Thoracic aorta (tissue), 2 donors: ENCODE measurements around the gene RSBN1L. TPM values are rescaled to one million over a fixed set of nuclear protein-coding genes. Genes with fewer than 3 reads are reported as not detected.

Source experiments
- ATAC-seq: fragments of 150-250 bp; one replicate; pipeline ENCODE4 v1.8.0; 2017; ENCODE audit warnings: low read depth; ENCODE audit not compliant: insufficient number of reproducible peaks, low FRiP score
- DNase-seq: peaks from one replicate; pipeline ENCODE4 v3.0.0-alpha.2; 2020; ENCODE audit warnings: low spot score
- H3K27ac ChIP-seq, 2 donors: fragments of 200-600 bp; sonication (generic); 1 replicate in 1 of 2; 2 replicates in 1 of 2; pipeline ENCODE4 v1.5.1; 2016; ENCODE audit warnings: mild to moderate bottlenecking in 2 of 2, moderate library complexity in 2 of 2
- H3K27me3 ChIP-seq: fragments of 200-600 bp; sonication (generic); replicated peaks from 2 replicates; pipeline ENCODE4 v1.6.0; 2016; ENCODE audit warnings: mild to moderate bottlenecking; ENCODE audit not compliant: insufficient read depth
- H3K36me3 ChIP-seq: fragments of 200-600 bp; sonication (generic); one replicate; pipeline ENCODE4 v1.5.1; 2016
- H3K4me1 ChIP-seq, 2 donors: fragments of 200-600 bp; sonication (generic); 1 replicate in 1 of 2; 2 replicates in 1 of 2; pipeline versions ENCODE4 v1.5.1 to v1.6.0; 2016; ENCODE audit warnings: low read depth in 2 of 2, mild to moderate bottlenecking in 1 of 2; ENCODE audit not compliant: control insufficient read depth in 1 of 2
- H3K4me3 ChIP-seq: fragments of 200-600 bp; sonication (generic); 2 replicates; pipeline ENCODE4 v1.5.1; 2016; ENCODE audit warnings: mild to moderate bottlenecking
- H3K9me3 ChIP-seq: fragments of 200-600 bp; sonication (generic); 2 replicates; pipeline ENCODE4 v1.5.1; 2016
- total RNA-seq, 2 donors: library from RNA; depleted of rRNA; stranded (reverse); fragments of >200 nt; gene quantifications; one replicate each; pipeline versions ENCODE4 v1.1.0 to v1.2.3, GENCODE V29; 2016
- TF ChIP-seq, protein P1 (sequence below): fragments of 200-600 bp; sonication (generic); IDR thresholded peaks from one replicate; pipeline ENCODE4 v1.5.1; 2019; ENCODE audit warnings: antibody characterized with exemption

RSBN1L gene
- total RNA-seq, 2 donors from 2014 or later, result 14.8 to 27.7 TPM

DNA sequence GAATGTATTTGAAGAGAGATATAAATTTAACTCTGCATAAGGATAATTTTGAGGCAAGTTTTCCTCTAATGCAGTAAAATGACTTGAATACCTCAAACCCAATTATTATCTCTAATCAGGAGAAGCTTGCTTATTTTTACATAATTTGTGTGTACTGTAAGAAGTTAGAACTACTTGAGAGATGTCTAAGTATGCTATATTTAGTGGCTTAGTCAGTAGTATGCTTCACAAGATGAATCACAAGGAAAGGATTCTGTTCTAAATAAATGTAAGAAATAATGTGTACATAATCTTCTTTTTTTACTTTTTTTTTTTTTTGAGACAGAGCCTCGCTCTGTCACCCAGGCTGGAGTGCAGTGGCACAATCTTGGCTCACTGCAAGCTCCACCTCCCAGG lies 116.0 kb downstream of the RSBN1L start:
- Histone ChIP-seq H3K27ac (peak overlapping the region in 1 of 2 donors; percentile 51), H3K27me3 (no peaks in the 10 kb centered on the region), H3K9me3 (peaks cover 5% of the 10 kb centered on the region), H3K36me3 (no peaks in the 10 kb centered on the region), H3K4me1 (peaks cover 11 to 12% of the 10 kb centered on the region in 2 donors), H3K4me3 (no peak overlapping the region)
- ATAC-seq, result no peak
- no peak for DNase-seq
- TF ChIP-seq, protein P1, sequence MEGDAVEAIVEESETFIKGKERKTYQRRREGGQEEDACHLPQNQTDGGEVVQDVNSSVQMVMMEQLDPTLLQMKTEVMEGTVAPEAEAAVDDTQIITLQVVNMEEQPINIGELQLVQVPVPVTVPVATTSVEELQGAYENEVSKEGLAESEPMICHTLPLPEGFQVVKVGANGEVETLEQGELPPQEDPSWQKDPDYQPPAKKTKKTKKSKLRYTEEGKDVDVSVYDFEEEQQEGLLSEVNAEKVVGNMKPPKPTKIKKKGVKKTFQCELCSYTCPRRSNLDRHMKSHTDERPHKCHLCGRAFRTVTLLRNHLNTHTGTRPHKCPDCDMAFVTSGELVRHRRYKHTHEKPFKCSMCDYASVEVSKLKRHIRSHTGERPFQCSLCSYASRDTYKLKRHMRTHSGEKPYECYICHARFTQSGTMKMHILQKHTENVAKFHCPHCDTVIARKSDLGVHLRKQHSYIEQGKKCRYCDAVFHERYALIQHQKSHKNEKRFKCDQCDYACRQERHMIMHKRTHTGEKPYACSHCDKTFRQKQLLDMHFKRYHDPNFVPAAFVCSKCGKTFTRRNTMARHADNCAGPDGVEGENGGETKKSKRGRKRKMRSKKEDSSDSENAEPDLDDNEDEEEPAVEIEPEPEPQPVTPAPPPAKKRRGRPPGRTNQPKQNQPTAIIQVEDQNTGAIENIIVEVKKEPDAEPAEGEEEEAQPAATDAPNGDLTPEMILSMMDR, result no peak

DNA sequence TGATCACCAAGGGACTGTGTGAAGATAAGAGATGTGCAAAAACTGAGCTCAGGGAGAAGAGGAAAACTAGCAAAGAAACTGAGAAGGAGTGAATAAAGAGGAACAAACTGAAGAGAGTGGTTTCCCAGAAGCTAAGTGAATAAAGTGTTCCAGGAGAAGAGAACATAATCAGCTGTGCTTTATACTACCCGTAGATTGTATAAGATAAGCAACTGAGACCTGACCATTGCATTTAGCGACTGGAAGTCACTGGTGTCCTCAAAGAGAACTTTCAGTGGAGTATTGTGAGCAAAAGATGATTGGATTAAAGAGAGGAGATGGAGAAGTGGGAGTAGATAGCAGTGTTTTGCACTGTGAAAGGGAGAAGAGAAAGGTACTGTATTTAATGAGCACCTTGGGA lies 116.9 kb downstream of the RSBN1L start:
- no peak for ATAC-seq
- no peak for DNase-seq
- Histone ChIP-seq H3K36me3 (no peaks in the 10 kb centered on the region), H3K4me1 (peaks cover 11 to 12% of the 10 kb centered on the region in 2 donors), H3K27ac (no peak overlapping the region), H3K27me3 (no peaks in the 10 kb centered on the region), H3K4me3 (no peak overlapping the region), H3K9me3 (no peaks in the 10 kb centered on the region)
- TF ChIP-seq, protein P1, result no peak

DNA sequence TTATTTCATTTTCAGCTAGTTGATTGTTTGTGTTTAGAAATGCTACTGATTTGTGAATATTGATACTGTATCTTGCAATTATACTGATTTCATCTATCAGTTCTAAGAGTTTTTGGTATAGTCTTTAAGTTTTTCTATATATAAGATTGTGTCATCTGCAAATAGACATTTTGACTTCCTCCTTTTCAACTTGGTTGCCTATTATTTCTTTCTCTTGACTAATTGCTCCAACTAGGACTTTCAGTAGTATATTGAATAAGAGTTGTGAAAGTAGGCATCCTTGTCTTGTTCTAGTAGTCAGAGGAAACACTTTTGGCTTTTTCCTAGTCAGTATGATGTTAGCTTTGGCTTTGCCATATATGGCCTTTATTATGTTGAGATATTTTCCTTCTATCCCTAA lies 122.8 kb downstream of the RSBN1L start:
- DNase-seq (no peak), ATAC-seq (no peak)
- Histone ChIP-seq H3K4me3 (no peak overlapping the region), H3K27me3 (no peaks in the 10 kb centered on the region), H3K36me3 (no peaks in the 10 kb centered on the region), H3K4me1 (peaks cover 4 to 10% of the 10 kb centered on the region in 2 donors), H3K27ac (no peak overlapping the region), H3K9me3 (peaks cover 14% of the 10 kb centered on the region)
- TF ChIP-seq, protein P1, result no peak

DNA sequence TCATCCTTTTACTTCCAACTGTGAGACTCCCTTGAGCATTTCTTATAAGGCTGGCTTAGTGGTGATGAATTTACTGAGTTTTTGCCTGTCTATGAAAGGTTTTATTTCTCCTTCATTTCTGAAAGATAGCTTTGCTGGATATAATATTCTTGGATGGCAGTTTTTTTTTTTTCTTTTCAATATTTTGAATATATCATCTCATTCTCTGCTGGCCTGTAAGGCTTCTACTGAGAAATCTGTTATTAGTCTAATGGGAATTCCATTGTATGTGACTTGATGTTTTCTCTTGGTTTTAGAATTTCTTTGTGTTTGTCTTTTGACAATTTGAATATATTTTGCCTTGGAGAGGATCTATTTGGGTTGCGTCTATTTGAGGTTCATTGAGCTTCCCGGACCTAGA lies 124.7 kb downstream of the RSBN1L start:
- ATAC-seq (no peak), DNase-seq (no peak)
- no peak overlapping the region for H3K4me3 ChIP-seq
- H3K9me3 ChIP-seq, result peaks cover 14% of the 10 kb centered on the region
- H3K27ac ChIP-seq, result no peak overlapping the region
- H3K27me3 ChIP-seq, result no peaks in the 10 kb centered on the region
- TF ChIP-seq, protein P1, result no peak
- no peaks in the 10 kb centered on the region for H3K36me3 ChIP-seq
- peaks cover 4 to 11% of the 10 kb centered on the region in 2 donors for H3K4me1 ChIP-seq

DNA sequence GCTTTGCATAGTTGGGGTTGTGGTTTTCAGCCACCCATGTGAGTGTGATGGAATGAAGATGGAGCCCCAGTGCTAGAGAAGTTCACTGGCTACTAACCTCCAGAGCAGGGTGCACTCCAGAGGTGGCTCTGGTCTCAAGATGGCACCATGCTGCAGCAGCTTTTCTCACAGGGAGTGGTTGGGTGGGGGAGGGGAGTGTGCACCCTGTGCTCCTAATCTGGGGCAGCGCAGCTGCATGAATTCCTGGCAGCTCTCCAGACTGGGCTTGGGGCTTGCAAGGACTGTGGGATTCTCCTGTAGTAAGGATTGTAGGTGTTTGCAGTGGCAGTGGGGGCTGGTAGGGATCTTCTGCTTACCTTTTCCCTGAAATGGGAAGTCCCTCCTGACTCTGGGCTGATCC lies 126.0 kb downstream of the RSBN1L start:
- Histone ChIP-seq H3K27ac (no peak overlapping the region), H3K4me1 (peaks cover 4 to 11% of the 10 kb centered on the region in 2 donors), H3K4me3 (no peak overlapping the region), H3K36me3 (no peaks in the 10 kb centered on the region), H3K27me3 (no peaks in the 10 kb centered on the region), H3K9me3 (peaks cover 14% of the 10 kb centered on the region)
- TF ChIP-seq, protein P1, result no peak
- DNase-seq, result no peak
- ATAC-seq, result no peak
